ENCODE results near the gene HSFX1.
A peak's percentile ranks its signal among the peaks of the same experiment; 100 is the strongest.

HSFX1 gene

DNA sequence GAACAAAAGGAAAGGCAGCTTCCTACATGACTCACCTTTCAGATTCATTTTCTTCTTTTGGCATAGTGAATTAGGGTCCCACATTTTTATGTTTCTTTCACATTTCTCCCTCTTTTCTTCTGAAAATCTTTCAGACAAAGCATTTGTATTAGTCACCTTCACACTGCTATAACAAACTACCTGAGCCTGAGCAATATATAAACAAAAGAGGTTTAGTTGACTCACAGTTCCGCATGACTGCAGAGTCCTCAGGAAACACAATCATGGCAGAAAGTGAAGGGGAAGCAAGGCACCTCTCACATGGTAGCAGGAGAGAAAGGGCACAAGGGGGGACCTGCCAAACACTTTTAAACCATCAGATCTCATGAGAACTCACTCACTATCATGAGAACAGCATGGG, 44.8 kb downstream of the HSFX1 start:
- no peak for DNase-seq

DNA sequence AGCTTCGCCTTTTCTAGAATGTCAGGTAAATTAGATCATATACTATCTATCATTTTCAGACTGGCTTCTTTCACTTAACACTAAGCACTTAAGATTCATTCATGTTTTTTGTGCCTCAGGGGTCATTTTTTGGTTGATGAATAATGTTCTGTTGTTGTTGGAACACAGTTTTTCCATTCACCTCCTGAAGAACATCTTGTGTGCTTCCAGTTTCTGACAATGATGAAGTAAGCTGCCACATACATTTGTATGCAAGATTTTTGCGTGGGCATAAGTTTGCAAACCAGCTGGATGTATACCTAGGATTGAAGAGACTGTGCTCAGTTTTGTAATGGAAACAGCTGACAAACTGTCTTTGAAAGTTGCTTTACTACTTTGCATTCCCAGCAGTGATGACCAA, 45.5 kb downstream of the HSFX1 start:
- no peak overlapping the region for H3K4me3 Mint-ChIP-seq
- TF ChIP-seq, protein P1, sequence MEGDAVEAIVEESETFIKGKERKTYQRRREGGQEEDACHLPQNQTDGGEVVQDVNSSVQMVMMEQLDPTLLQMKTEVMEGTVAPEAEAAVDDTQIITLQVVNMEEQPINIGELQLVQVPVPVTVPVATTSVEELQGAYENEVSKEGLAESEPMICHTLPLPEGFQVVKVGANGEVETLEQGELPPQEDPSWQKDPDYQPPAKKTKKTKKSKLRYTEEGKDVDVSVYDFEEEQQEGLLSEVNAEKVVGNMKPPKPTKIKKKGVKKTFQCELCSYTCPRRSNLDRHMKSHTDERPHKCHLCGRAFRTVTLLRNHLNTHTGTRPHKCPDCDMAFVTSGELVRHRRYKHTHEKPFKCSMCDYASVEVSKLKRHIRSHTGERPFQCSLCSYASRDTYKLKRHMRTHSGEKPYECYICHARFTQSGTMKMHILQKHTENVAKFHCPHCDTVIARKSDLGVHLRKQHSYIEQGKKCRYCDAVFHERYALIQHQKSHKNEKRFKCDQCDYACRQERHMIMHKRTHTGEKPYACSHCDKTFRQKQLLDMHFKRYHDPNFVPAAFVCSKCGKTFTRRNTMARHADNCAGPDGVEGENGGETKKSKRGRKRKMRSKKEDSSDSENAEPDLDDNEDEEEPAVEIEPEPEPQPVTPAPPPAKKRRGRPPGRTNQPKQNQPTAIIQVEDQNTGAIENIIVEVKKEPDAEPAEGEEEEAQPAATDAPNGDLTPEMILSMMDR (IDR thresholded peaks at IDR 0.05): no peak
- H3K27ac Mint-ChIP-seq: no peak overlapping the region
- peaks cover 10% of the 10 kb centered on the region for H3K36me3 Mint-ChIP-seq (ENCODE audit: low read depth)
- no peaks in the 10 kb centered on the region for H3K27me3 Mint-ChIP-seq (ENCODE audit: low read depth, poor library complexity)
- H3K9me3 Mint-ChIP-seq: peaks cover 54% of the 10 kb centered on the region
- no peak for DNase-seq
- no peaks in the 10 kb centered on the region for H3K4me1 Mint-ChIP-seq

More for the DNA sequence above, 44.8 kb downstream of the HSFX1 start:
- Mint-ChIP-seq H3K27me3 (ENCODE audit: low read depth, poor library complexity) (no peaks in the 10 kb centered on the region), H3K4me3 (no peak overlapping the region), H3K36me3 (ENCODE audit: low read depth) (peaks cover 10% of the 10 kb centered on the region), H3K9me3 (peaks cover 57% of the 10 kb centered on the region), H3K4me1 (no peaks in the 10 kb centered on the region), H3K27ac (no peak overlapping the region)
- TF ChIP-seq, protein P1 (IDR thresholded peaks at IDR 0.05): no peak

DNA sequence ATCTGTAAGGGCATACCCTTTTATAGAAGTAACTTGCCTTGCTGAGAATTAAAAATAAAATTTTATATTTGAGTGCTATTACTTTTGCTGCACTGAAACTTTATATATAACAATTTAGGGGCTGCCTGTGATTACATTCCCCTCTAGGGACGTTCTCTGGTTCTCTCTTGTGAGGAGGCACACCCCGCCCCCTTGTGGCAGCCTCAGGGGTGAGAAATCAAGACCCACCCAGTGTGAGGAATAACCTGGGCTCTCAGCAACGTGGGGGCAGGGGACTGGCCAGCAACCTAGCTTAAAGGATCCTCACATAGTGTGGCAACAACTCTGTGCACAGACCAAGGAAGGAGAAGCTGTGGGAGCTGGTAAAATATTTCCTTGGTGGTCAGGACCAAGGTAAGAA, 51.6 kb downstream of the HSFX1 start:
- DNase-seq: peak; percentile 27
- Mint-ChIP-seq H3K4me3 (no peak overlapping the region), H3K27ac (no peak overlapping the region), H3K36me3 (ENCODE audit: low read depth) (peaks cover 17% of the 10 kb centered on the region), H3K4me1 (peaks cover 42% of the 10 kb centered on the region), H3K27me3 (ENCODE audit: low read depth, poor library complexity) (peaks cover 5% of the 10 kb centered on the region), H3K9me3 (peaks cover 49% of the 10 kb centered on the region)
- TF ChIP-seq, protein P1 (IDR thresholded peaks at IDR 0.05): no peak

Measured in nephron progenitor cell (in vitro differentiated cells).